Suprapubic skin (tissue), 3 donors: ENCODE measurements around the gene DOK6.

ENCODE experiments used
- CTCF ChIP-seq, 2 donors: fragments of 200-600 bp in 1 of 2; fragments of 450-650 bp in 1 of 2; sonication (generic) in 1 of 2; IDR thresholded peaks; one replicate each; pipeline ENCODE4 v1.5.1; 2016 to 2019; ENCODE audit warnings: antibody characterized with exemption in 2 of 2, mild to moderate bottlenecking in 1 of 2, moderate library complexity in 1 of 2
- POLR2AphosphoS5 ChIP-seq, 3 donors: sonication (generic); formaldehyde crosslinking; IDR thresholded peaks; one replicate each; pipeline ENCODE4 v1.6.1; 2017; ENCODE audit warnings: antibody characterized with exemption in 3 of 3

- TF ChIP-seq CTCF (IDR thresholded peaks at IDR 0.05): no peak
- TF ChIP-seq POLR2AphosphoS5 (IDR thresholded peaks at IDR 0.05): no peak
Measured at GRCh38 chr18:69528435-69528834, 127.7 kb downstream of the DOK6 start.
